NCI-H146 (cell line): ENCODE results near the gene THRAP3.
"Not testable (repeated sequence)": the region's sequence is repeated elsewhere in the genome, so short reads cannot be mapped to it uniquely, and the experiment has no call there.

Experiments
- DNase-seq: peaks from one replicate; lab custom pipeline; 2025; lab: John Stamatoyannopoulos, UW

THRAP3 gene

GRCh38 chr1:36251794-36252481 lies 27.7 kb downstream of the THRAP3 start:
- no peak for DNase-seq

- DNase-seq = not testable (repeated sequence)
These were observed 28.2 kb downstream of the THRAP3 start for GRCh38 chr1:36252482-36252824.

DNA sequence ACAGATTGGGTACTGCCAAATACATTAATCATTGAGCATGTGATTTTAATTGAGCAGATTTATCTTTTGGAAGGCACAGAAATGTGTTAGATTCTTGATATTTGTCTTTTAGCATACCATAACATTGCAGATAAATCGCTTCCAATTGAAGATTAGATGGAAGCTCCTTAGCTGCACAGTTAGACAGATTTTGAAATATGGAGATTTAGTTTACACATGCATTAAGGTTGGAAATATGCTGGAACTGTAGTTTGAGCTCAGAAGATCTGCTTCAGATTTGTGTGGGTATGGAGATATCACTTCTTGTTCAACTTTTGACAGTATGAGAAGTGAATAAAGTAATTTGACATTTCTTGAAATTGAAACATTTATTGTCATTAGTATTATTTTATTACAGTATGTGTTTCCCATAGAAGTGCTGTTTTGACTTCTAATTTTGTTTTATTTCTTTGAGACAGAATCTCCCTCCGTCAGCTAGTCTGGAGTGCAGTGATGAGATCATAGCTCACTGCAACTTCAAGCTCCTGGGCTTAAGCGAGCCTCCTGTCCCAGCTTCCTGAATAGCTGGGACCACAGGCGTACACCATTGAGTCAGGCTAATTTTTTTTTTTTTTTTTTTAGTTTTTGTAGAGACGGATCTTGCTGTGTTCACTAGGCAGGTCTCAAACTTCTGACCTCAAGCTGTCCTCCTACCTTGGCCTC lies 29.1 kb downstream of the THRAP3 start:
- no peak for DNase-seq

- DNase-seq = no peak
These were observed 32.5 kb downstream of the THRAP3 start for GRCh38 chr1:36256558-36257374.

DNA sequence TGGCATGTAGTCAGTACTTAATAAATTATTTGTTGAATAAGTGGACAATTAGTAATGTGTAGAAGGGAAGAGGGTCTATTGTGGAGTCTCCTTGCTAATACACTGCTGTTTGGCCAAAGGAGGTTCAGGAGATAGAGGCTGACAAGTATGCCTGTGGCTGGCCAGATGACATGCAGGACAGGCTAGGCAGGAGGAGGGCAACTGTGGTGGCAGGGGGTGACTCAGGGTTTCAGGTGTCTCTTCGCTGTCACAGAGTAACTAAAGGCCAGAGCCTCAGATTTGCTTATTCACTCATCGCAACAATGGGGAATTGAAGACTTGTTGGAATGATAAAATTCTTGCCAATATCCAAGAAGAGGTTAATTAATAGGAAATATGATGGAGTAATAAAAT lies 33.1 kb downstream of the THRAP3 start:
- no peak for DNase-seq

DNA sequence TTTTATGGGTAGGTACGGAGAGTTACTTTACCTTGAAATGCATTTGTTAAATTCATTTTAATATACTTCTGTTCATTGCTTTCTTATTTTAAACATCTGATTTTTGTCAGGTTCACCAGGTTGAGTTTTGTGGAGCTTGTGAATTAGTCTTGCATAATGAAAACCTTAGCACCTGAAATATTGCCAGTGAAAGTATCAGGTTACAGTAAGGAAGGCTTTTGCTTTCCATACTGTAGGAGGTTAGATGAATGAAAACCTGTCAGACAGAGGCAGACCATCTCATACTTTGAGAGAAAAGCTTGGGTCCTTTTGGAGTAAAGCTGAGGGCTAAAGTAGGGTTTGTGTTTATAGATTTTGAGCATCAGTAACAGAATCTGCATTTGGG lies 34.7 kb downstream of the THRAP3 start:
- no peak for DNase-seq

GRCh38 chr1:36268981-36269380 lies 44.7 kb downstream of the THRAP3 start:
- DNase-seq = no peak

GRCh38 chr1:36269408-36269838 lies 45.2 kb downstream of the THRAP3 start:
- DNase-seq = no peak

DNA sequence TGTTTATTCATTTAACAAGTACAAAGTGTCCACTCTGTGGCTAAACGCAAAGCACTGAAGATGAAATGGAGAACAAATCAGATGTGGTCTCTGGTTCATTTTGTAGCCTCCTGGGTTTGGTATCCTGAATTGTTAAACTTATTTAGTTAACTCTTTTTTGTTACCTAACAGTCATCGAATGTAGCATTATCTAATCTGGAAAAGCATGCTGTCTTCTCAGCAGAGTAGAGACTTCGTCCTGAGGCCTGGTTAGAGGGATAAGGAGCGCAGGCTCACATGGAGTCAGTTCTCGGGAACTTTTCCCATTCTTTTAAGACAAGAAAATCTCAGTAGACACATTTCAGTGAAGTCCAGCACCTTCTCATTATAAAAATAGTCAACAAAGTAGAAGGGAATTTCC lies 48.8 kb downstream of the THRAP3 start:
- no peak for DNase-seq

DNA sequence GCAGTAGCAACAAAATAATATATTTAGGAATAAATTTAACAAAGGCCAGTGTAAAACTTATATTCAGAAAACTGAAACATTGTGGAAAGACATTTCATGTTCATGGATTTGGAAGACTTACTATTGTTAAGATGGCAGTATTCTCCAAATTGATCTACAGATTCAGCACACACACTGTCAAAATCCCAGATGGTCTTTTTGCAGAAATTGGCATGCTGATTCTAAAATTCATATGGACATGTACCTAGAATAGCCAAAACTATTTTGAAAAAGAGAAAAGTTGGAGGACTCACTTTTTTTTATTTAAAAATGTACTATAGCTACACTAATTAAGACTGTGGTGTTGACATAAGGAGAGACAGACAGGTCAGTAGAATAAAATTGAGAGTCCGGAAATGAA lies 50.0 kb downstream of the THRAP3 start:
- DNase-seq = no peak

- no peak for DNase-seq
These were observed 52.4 kb downstream of the THRAP3 start for GRCh38 chr1:36276688-36277087.

- DNase-seq = no peak
These were observed 55.0 kb downstream of the THRAP3 start for GRCh38 chr1:36279110-36279788.

GRCh38 chr1:36279789-36280296 lies 55.6 kb downstream of the THRAP3 start:
- DNase-seq = no peak

DNA sequence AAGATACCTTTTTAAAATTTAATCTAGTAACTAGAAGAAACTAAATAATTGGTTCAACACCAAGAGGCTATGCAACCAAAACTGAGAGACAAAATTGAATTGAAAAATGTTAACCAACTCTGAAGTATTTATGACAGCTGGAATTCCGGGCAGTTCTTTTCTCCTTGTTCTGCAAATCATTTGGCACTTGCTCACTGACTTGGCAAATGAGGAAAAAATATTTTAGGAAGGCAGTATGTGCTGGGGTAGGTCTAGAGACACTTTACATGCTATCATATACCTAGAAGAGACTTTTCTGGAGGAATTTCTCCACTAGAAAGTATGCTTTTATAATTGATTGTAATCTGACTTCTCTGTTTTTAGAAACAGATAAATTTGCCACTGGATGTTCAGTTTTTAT lies 59.8 kb downstream of the THRAP3 start:
- DNase-seq = no peak

- DNase-seq = no peak
These were observed 60.3 kb downstream of the THRAP3 start for GRCh38 chr1:36284517-36284916.

DNA sequence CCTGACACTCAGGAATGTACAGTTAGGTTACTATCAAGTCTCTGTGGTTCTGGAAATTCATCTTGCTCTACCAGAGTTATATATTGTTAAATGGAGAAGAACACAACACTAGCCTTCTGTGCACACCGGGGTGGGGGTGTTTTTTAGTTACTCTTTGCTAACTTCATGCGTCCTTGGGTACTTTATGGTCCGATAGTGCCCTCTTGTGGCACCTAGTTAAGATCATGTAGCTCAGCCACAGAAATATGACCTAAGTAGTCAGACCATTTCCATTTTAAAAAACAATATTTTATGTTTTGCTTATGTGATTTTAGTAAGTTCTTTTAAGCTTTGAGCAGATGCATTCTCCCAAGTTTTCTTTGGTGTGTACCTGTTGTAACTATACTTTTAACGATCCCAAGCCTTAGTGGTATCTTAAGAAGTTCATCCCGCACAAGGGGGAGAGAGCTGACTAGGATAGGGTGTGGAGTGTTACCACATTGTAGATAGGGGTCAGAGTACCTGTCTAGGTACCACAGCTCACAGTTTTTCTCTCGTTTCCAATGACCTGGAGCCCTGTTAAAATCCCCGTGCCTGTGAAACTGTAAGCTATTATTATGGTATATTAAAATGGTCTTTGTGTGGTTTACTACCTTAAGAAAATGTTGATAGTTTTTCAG lies 61.3 kb downstream of the THRAP3 start:
- peak; percentile 53 for DNase-seq

DNA sequence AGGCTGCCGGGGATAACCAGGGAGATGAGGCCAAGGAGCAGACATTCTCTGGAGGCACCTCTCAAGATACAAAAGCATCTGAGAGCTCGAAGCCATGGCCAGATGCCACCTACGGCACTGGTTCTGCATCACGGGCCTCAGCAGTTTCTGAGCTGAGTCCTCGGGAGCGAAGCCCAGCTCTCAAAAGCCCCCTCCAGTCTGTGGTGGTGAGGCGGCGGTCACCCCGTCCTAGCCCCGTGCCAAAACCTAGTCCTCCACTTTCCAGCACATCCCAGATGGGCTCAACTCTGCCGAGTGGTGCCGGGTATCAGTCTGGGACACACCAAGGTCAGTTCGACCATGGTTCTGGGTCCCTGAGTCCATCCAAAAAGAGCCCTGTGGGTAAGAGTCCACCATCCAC lies 62.6 kb downstream of the THRAP3 start:
- DNase-seq = no peak

DNA sequence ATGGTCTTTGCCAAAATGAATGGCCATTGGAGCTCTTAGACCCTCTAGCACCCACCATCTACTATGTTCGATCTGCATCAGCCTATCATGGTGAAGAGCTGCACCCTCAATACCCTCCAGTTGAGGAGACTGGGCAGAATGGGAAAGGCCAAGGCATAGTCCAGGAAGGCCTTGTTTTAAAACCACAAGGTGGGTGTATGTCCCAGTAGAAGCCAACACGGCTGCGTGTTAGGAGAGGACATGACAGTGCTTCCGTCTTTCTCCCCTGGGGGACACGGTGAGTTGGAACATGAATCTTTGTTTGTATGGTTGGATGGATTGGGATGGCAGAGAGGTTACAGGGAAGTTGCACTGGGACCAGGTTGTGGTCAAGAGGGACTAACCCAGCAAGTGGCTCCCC lies 63.4 kb downstream of the THRAP3 start:
- DNase-seq = no peak

DNA sequence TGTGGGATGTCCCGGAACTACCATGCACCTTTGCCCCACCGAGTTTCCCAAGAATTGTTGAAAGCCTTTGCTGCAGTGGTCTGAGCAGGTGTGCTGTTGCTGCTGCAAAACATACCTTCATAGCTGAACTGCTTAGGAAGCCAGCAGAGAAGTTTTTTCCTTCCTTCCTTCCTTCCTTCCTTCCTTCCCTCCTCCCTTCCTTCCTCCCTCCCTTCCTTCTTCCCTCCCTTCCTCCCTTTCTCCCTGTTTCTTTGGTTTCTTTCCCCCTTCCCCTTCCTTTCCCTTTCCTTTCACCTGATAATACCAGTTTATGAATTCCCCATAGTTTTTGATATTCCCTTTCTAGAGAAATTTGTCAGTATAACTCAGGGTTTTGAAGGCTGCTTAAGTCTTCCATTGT lies 71.1 kb downstream of the THRAP3 start:
- no peak for DNase-seq

- no peak for DNase-seq
These were observed 72.8 kb downstream of the THRAP3 start for GRCh38 chr1:36297062-36297461.

DNA sequence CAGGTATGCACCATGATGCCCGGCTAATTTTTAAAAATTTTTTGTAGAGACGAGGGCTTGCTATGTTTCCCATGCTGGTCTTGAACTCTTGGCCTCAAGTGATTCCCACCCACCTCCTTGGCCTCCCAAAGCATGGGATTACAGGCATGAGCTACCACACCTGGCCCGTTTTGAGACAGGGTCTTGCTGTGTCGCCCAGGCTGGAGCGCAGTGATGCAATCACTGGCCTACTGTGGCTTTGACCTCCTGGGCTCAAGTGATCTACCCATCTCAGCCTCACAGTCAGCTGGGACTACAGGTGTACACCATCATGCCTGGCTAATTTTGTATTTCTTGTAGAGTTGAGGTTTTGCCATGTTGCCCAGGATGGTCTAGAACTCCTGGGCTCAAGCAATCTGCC lies 74.4 kb downstream of the THRAP3 start:
- DNase-seq = no peak

- no peak for DNase-seq
These were observed 76.3 kb downstream of the THRAP3 start for GRCh38 chr1:36300526-36300925.
